GM11168 (cell line): Measurements from ENCODE around the gene VPS39.
"Not testable (repeated sequence)": the region's sequence is repeated elsewhere in the genome, so short reads cannot be mapped to it uniquely, and the experiment has no call there.

Experiments used
- in situ Hi-C: fragments of 300-500 bp; cut with MboI; formaldehyde crosslinking; loops from one replicate; pipeline ENCODE4 v1.12.0; 2022; ENCODE audit warnings: low sequenced_read_pairs; ENCODE audit not compliant: unreplicated experiment

VPS39 gene, protein sequence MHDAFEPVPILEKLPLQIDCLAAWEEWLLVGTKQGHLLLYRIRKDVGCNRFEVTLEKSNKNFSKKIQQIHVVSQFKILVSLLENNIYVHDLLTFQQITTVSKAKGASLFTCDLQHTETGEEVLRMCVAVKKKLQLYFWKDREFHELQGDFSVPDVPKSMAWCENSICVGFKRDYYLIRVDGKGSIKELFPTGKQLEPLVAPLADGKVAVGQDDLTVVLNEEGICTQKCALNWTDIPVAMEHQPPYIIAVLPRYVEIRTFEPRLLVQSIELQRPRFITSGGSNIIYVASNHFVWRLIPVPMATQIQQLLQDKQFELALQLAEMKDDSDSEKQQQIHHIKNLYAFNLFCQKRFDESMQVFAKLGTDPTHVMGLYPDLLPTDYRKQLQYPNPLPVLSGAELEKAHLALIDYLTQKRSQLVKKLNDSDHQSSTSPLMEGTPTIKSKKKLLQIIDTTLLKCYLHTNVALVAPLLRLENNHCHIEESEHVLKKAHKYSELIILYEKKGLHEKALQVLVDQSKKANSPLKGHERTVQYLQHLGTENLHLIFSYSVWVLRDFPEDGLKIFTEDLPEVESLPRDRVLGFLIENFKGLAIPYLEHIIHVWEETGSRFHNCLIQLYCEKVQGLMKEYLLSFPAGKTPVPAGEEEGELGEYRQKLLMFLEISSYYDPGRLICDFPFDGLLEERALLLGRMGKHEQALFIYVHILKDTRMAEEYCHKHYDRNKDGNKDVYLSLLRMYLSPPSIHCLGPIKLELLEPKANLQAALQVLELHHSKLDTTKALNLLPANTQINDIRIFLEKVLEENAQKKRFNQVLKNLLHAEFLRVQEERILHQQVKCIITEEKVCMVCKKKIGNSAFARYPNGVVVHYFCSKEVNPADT

DNA sequence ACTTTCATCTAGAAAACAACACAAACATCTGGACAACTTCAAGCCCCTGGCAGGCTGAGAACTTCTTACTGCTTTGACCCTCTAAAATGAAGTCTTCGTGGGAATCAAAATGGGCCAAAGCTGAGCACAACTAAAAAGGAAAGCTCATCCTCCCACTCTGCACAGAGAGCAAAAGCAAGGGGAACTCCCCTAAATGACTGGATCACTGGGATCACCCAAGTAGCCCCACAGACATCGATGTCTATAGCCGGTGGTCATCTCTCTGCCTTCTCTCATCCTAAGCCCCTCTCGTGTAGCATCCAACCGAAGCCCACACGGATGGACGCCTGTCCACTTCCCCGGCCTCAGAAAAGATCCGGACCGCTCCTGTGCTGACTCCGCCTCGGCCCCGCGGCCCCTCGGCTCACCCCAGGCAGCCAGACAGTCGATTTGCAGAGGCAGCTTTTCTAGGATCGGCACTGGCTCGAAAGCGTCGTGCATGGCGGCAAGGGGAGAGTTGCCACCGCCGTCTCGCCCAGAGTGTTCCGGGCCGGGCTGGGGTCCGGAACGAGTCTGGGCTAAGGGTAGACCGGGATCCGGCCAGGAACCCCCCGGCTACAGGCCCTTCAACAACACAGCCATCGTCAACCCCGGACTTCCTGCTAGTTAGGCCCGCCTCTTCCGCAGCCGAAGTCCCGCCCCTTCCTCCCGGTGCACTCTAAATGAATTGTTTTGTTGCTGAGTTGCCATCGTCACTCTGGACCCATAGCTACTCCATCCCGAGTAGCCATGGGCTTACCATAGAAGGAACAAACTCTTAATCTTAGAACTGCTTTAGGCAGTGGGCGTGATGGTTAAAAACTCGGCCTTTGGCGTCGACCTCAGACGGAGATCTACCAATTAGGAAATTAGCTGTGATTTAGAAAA lies at the start of gene VPS39:
Gene VPS39 (minus strand): TSS at position 631 of the 906 bp plus-strand sequence. CDS start 151 bp downstream, at position 480.
- in situ Hi-C loops = no loop called here

- in situ Hi-C loops = no loop called here
These were observed 45.2 kb upstream of the VPS39 start for GRCh38 chr15:42253300-42253699.

- in situ Hi-C loops = no loop called here
These were observed 32.7 kb upstream of the VPS39 start for GRCh38 chr15:42240823-42241222.

DNA sequence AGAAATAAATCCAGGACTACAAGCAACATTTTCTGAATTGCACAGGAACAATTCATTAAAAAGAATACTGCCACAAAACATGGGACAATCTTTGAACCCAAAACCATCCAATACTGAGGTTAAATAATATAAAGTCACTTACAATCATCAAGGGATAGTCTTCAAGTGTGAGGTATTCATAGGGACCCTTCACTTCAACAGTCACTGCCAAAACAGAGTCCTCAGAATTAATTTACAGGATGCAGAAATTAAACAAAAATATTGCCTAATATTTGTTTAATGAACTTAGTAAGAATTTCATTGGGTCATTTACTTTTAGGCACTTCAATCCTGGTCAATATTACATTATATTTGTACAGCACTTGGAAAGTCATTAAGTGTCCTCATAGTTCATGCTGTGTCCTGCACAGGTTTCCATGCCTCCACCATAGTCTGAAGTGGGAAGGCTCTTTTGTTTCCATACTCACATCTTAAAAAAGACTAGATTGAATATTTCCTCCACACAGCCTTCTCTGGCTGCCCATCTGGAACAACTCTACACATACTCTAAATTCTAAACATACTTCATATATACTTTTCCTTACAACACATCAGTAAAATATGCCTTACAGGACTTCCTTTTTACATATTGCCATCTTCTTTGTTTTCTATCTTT lies 31.6 kb upstream of the VPS39 start:
- in situ Hi-C loops = no loop called here

- in situ Hi-C loops = no loop called here
These were observed 25.0 kb upstream of the VPS39 start for GRCh38 chr15:42233107-42233506.

DNA sequence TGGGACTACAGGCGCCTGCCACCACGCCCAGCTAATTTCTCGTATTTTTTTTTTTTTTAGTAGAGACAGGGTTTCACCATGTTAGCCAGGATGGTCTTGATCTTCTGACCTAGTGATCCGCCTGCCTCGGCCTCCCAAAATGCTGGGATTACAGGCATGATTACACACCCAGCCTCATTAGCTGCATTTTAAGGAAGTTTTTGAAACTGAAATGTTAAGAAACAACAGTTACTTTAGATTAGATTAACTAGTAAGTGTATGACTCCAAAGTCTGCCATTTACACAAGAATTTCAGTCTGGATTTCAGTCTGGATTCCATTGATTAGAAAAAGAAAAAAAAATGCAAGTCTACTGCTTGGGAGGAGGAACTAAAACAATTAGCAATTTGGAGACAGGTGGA lies 24.5 kb upstream of the VPS39 start:
- in situ Hi-C loops = no loop called here

- in situ Hi-C loops = no loop called here
These were observed 23.0 kb upstream of the VPS39 start for GRCh38 chr15:42231088-42231487.

DNA sequence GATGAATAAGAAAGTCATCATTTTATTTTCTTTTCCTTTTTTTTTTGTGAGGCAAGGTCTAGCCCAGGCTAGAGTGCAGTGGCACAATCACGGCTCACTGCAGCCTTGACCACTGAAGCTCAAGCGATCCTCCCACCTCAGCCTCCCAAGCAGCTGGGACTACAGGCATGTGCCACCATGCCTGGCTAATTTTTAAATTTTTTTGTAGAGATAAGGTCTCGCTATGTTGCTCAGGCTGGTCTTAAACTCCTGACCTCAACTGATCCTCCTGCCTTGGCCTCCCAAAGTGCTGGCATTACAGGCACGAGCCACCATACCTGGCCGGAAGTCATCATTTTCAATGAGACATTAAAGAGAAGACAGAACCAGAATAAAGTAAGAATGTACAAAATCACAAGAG lies 20.9 kb upstream of the VPS39 start:
- in situ Hi-C loops = not testable (repeated sequence)

GRCh38 chr15:42228036-42228435 lies 19.9 kb upstream of the VPS39 start:
- in situ Hi-C loops = no loop called here

GRCh38 chr15:42226648-42227047 lies 18.5 kb upstream of the VPS39 start:
- in situ Hi-C loops = no loop called here

- in situ Hi-C loops = no loop called here
These were observed 12.1 kb upstream of the VPS39 start for GRCh38 chr15:42220216-42220615.

- in situ Hi-C loops = no loop called here
These were observed 11.0 kb upstream of the VPS39 start for GRCh38 chr15:42218953-42219592.

DNA sequence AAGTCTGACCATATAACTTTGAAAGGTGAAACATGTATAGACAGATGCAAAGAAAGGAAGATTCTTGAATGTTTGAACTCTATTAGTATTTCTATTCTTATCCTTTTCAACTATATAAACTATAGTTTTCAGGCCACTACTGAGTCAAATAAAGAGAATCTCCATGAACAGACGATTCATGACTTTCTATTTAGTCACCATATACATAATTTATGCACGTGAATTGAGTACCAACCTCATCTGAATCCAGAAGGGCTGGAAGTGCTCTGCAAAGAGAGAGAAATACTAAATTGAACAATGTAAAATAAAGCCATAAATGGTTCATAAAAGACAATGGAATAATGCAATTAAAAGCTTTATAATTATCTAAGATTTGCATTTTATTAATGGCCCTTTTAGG lies 9.5 kb upstream of the VPS39 start:
- in situ Hi-C loops = no loop called here

DNA sequence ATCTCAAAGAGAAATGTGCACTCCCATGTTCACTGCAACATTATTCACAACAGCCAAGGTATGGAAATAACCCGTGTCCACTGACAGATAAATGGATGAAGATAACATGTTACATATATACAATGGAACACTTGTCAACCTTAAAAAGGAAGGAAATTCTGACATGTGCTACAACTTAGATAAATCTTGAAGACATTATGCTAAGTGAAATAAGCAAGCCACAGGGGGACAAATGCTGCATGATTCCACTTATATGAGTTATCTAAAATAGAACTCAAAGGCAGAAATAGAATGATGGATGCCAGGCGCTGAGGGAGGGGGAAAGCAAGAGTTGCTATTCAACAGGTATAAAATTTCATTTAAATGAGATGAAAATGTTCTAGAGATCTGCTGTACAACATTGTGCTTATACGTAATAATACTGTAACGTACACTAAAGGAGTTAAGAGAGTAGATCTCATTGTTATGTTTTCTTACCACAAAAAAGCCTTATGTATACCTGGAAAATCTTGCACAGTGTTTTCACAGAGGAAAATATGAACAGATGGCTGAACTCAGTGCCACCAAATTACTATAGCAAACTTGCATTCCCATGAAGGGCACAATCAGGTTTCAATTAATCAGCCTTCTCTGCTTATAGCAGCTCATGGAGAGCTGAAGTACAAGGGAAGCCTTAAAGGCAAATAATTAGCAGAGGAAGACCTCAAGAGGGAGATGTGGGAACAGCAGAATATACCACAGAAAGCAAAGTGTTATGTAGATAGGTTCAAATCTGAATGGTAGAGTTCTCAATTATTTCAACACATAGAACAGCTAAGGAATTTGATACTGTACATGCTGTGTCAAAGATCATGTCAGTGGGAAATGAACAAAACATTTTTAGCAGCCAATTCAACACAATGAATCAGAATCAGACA lies 8.1 kb upstream of the VPS39 start:
- in situ Hi-C loops = no loop called here

GRCh38 chr15:42214600-42214999 lies 6.5 kb upstream of the VPS39 start:
- in situ Hi-C loops = no loop called here

DNA sequence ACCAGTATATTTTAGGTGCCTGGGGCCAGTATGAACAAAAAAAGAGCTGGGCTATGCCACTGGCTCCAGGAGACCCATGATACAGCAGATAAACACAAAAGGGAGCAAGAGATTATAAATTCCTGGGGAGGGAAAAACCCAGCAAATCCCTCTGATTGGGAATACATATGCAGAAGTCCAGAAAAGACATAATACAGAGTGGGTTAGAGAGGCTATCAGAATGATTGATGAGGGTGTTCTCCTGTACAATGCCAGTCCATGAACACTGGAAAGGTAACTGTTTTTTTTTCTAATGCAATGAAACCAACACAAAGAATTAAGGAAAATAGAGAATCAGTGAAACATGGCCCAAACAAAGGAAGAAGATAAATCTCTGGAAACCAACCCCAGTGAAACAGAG lies 5.4 kb upstream of the VPS39 start:
- in situ Hi-C loops = no loop called here

- in situ Hi-C loops = no loop called here
These were observed 2.6 kb upstream of the VPS39 start for GRCh38 chr15:42210696-42211095.

DNA sequence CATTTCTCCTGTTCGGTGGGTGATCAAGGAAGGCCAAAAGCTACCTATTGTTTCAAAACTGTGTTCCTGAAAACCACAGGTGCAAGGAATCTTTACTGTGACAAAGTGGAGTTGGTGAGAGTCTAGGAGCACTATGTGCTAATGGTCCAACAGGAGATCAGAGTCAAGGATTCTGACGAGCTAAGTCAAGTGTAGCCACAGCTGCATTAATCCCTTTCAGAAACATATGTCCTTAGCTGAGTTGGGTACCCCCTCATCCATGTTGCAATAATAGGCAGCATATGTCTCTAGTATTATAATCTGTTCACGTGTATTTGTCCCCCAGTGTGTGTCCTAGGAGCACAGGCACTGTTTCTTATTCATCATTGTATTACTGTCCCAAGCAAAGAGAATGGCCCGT lies 1.7 kb downstream of the VPS39 start:
- in situ Hi-C loops = no loop called here
